PC-3 (cell line): ENCODE measurements around the gene ADAMTS15. TPM values are rescaled to one million over a fixed set of nuclear protein-coding genes. Genes with fewer than 3 reads are reported as not detected.

ENCODE experiments used
- ATAC-seq: fragments of 200-7000 bp; cut with Tn5 transposase; 2 replicates; pipeline ENCODE4 v1.9.1; 2020; ENCODE audit warnings: mild to moderate bottlenecking, moderate library complexity
- BruUV-seq: library from RNA; stranded (reverse); fragments of 400-500 nt; replicated peaks from 2 replicates; lab custom pipeline; 2021; lab: Mats Ljungman, UMichigan
- CTCF ChIA-PET: fragments of 300-600 bp; sonication (Branson Sonifier 250); formaldehyde crosslinking; loops from one replicate; lab custom pipeline; 2022; ENCODE audit warnings: antibody characterized with exemption; lab: Charles Lee
- POLR2A ChIA-PET: fragments of 300-600 bp; sonication (Branson Sonifier 250); formaldehyde crosslinking; loops from one replicate; lab custom pipeline; 2022; ENCODE audit warnings: antibody characterized with exemption; ENCODE audit not compliant: unreplicated experiment; lab: Charles Lee
- DNase-seq: peaks from one replicate; pipeline ENCODE4 v3.0.0-alpha.2; 2015
- H2AFZ ChIP-seq: fragments of 300-600 bp; sonication (generic); 2 replicates; pipeline ENCODE4 v1.6.0; 2016; ENCODE audit warnings: antibody characterized with exemption, low read length
- H3F3A ChIP-seq: fragments of 300-600 bp; sonication (generic); one replicate; pipeline ENCODE4 v1.6.0; 2017; ENCODE audit warnings: antibody characterized with exemption, low read length, control low read depth, mild to moderate bottlenecking; ENCODE audit not compliant: unreplicated experiment
- H3K27ac ChIP-seq: fragments of 300-600 bp; sonication (generic); 2 replicates; pipeline ENCODE4 v1.5.1; 2016; ENCODE audit warnings: mild to moderate bottlenecking, low read length
- H3K27me3 ChIP-seq: fragments of 300-600 bp; sonication (generic); 2 replicates; pipeline ENCODE4 v1.6.1; 2016; ENCODE audit warnings: low read length, mixed read lengths
- H3K36me3 ChIP-seq: fragments of 300-600 bp; sonication (generic); 2 replicates; pipeline ENCODE4 v1.6.1; 2016; ENCODE audit warnings: low read depth, mixed run types, low read length, mixed read lengths
- H3K4me1 ChIP-seq: fragments of 300-600 bp; sonication (generic); 2 replicates; pipeline ENCODE4 v1.5.1; 2016; ENCODE audit warnings: low read length; ENCODE audit not compliant: insufficient read depth
- H3K4me2 ChIP-seq: fragments of 300-600 bp; sonication (generic); 2 replicates; pipeline ENCODE4 v1.6.0; 2016; ENCODE audit warnings: low read length
- H3K4me3 ChIP-seq: fragments of 300-600 bp; sonication (generic); 2 replicates; pipeline ENCODE4 v1.5.1; 2016; ENCODE audit warnings: mild to moderate bottlenecking, low read length, mixed read lengths
- H3K79me2 ChIP-seq: fragments of 300-600 bp; sonication (generic); 2 replicates; pipeline ENCODE4 v1.6.1; 2017; ENCODE audit warnings: low read length, mixed read lengths
- H3K9ac ChIP-seq: fragments of 300-600 bp; sonication (generic); 2 replicates; pipeline ENCODE4 v1.6.0; 2016; ENCODE audit warnings: mild to moderate bottlenecking, low read length
- H3K9me2 ChIP-seq: fragments of 300-600 bp; sonication (generic); replicated peaks from 2 replicates; pipeline ENCODE4 v1.6.1; 2016; ENCODE audit warnings: mixed run types, low read length, mixed read lengths
- H3K9me3 ChIP-seq: fragments of 300-600 bp; sonication (generic); 2 replicates; pipeline ENCODE4 v1.6.1; 2016; ENCODE audit warnings: low read length, mixed read lengths
- H4K20me1 ChIP-seq: fragments of 300-600 bp; sonication (generic); 2 replicates; pipeline ENCODE4 v1.6.1; 2016; ENCODE audit warnings: low read length, mixed read lengths
- CTCF ChIP-seq: fragments of 300-600 bp; sonication (generic); conservative IDR thresholded peaks from 2 replicates; pipeline ENCODE4 v1.5.1; 2017; ENCODE audit warnings: antibody characterized with exemption, low read depth, mild to moderate bottlenecking, low read length
- EZH2 ChIP-seq: fragments of 300-600 bp; sonication (generic); IDR thresholded peaks from one replicate; pipeline ENCODE4 v1.6.1; 2017; ENCODE audit warnings: antibody characterized with exemption, mild to moderate bottlenecking, low read length; ENCODE audit not compliant: unreplicated experiment
- EZH2phosphoT487 ChIP-seq: fragments of 300-600 bp; sonication (generic); IDR thresholded peaks from 2 replicates; pipeline ENCODE4 v1.6.1; 2018; ENCODE audit warnings: mild to moderate bottlenecking, antibody characterized with exemption, low read length, borderline replicate concordance
- intact Hi-C: fragments of 100-400 bp; cut with micrococcal nuclease; formaldehyde crosslinking; loops from 2 replicates; pipeline ENCODE4 v1.9.0; 2023
- total RNA-seq: library from RNA; depleted of rRNA; stranded (reverse); fragments of >200 nt; gene quantifications from 2 replicates; pipeline ENCODE4 v1.2.3, GENCODE V29; 2014

Gene ADAMTS15
- total RNA-seq, 1 experiment from 2014 or later = 16.8 TPM

DNA sequence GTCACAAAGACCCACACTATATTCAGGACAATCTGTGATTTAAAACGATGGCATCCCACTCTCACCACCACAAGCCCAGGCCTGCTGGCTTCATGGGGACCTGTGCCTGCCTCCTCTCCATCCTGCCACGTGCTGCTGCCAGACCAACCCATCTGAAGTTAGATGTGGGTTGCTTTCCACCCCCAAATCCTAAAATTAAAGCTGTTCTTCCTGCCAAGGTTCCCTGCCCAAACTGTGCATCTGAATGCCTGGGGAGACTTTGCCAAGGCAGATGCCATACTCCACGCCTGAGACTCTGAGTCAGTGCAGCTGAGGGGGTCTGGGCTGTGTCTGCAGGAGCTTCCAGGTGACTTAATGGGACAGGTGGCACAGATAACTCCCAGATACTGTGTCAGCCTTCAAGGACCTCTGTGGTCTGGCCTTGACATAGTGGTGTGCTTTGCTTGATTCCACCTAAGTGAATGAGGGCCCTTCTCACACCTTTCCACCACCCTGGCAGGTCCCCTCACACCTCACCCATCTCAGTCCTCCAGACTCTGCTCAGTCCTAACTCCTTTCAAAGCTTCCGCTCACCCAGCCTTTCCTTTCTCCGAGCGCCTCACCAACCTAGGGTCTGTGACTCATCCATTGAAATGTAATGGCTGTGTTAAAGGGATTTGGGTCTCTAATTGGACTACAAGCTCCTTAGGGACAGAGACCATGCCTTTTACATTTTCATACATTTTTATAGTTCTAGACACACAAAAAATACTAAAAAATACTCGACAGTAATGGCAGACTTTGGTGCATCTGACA is 38.7 kb upstream of the ADAMTS15 start:
- Histone ChIP-seq H3K79me2 (no peaks in the 10 kb centered on the region), H3K9me3 (no peaks in the 10 kb centered on the region), H3K27me3 (no peaks in the 10 kb centered on the region; the same call in 1 of the 2 replicates), H3F3A (no peaks in the 10 kb centered on the region), H3K9ac (no peak overlapping the region), H3K4me2 (no peak overlapping the region), H3K4me3 (no peak overlapping the region), H3K4me1 (peaks cover 33% of the 10 kb centered on the region), H3K36me3 (no peaks in the 10 kb centered on the region), H3K9me2 (no peaks in the 10 kb centered on the region), H3K27ac (no peak overlapping the region), H4K20me1 (no peaks in the 10 kb centered on the region), H2AFZ (no peak overlapping the region)
- DNase-seq (no peak), ATAC-seq (no peak)
- CTCF ChIA-PET = no interaction called here
- no TSS peak for BruUV-seq
- intact Hi-C loops = loop anchor here (5.0 kb wide), 1 partner anchor 197 kb away; no protein-coding TSS in a partner anchor
- TF ChIP-seq EZH2 (no peak), CTCF (no peak), EZH2phosphoT487 (no peak)
- POLR2A ChIA-PET = no interaction called here

- Histone ChIP-seq H3K4me1 (peaks cover 33% of the 10 kb centered on the region), H2AFZ (no peak overlapping the region), H3K79me2 (no peaks in the 10 kb centered on the region), H3K4me2 (no peak overlapping the region), H3K27ac (no peak overlapping the region), H3K9me2 (no peaks in the 10 kb centered on the region), H3K9ac (no peak overlapping the region), H3K4me3 (no peak overlapping the region), H3K36me3 (no peaks in the 10 kb centered on the region), H3F3A (no peaks in the 10 kb centered on the region), H3K9me3 (no peaks in the 10 kb centered on the region), H3K27me3 (no peaks in the 10 kb centered on the region; the same call in 1 of the 2 replicates), H4K20me1 (no peaks in the 10 kb centered on the region)
- no peak for DNase-seq
- intact Hi-C loops = loop anchor here (5.0 kb wide), 1 partner anchor 199 kb away; no protein-coding TSS in a partner anchor
- BruUV-seq = no TSS peak
- no peak for ATAC-seq
- ChIA-PET CTCF (no interaction called here), POLR2A (no interaction called here)
- TF ChIP-seq EZH2phosphoT487 (no peak), CTCF (no peak), EZH2 (no peak)
These were observed 37.2 kb upstream of the ADAMTS15 start for GRCh38 chr11:130411223-130411622.
